Stimulated activated naive CD4-positive, alpha-beta T cell (primary cell): ENCODE data around the gene C20orf144.
A peak's percentile ranks its signal among the peaks of the same experiment; 100 is the strongest.

ENCODE experiments used
- DNase-seq, 6 experiments: peaks; one replicate each; lab custom pipeline; 2025; lab: John Stamatoyannopoulos, UW

C20orf144 gene

GRCh38 chr20:33650111-33650752, 11.9 kb upstream of the C20orf144 start:
- no peak for DNase-seq

DNA sequence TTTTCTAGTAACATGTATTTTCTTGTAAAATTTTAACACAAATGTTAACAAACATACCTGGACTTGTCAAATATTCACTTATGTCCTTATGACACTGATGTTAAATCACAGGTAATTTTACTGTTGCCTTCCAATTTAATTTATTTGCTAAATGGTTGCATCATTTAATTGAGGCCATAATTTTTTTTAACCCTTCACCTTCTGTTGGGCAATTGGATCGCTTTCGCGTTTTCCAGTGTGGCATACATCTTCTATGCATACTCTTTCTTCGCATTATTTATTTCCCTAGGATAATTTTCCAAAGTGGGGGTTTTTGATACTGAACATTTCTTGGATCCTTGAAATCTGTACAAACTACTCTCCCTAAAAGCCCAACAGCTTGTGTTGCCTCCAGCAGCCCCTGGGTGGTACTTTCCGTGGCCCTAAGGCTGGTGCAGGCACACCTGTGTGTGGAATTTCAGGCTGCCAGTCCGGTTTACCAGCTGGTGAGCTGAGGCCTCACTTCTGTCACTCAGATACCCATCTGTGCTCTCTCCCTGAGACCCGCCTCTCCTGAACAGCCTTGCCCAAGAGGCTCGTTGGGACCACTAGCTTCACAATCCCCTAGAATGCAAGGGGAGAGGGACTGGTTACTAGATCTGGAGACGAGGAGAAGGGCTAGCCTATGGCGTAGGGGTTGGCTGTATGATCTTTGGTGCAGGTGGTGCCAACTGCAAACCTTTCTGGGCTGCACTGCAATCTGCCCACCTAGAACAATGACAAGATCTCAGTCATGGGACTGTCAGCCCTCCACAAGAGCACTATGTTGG, 11.2 kb upstream of the C20orf144 start:
- no peak for DNase-seq

DNA sequence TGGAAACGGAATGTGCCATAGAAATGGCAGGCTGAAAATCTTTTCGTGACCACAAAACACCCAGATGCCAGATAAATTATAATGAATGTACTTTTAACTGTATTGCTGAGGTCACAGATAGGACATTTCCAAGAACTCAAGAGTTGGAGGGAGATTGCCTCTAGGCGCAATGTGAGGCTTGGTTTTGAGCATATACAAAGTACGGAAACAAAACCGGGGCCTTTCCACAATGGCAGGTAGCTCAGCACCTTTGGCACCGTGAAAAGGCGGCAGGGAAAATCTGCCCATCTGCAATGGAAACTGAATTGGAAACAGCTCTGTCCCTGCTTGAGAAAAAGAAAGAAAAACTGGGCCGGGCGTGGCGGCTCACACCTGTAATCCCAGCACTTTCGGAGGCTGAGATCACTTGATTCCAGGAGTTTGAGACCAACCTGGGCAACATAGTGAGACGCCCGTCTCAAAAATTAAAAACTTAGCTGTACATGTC, 10.5 kb upstream of the C20orf144 start:
- DNase-seq, result no peak

GRCh38 chr20:33653218-33653899, 8.8 kb upstream of the C20orf144 start:
- peak in 3 of 6 experiments; percentile 3 to 29 (median 17) for DNase-seq

GRCh38 chr20:33653900-33654596, 8.1 kb upstream of the C20orf144 start:
- no peak for DNase-seq

GRCh38 chr20:33654680-33655161, 7.4 kb upstream of the C20orf144 start:
- no peak for DNase-seq

- DNase-seq, result no peak
Measured at GRCh38 chr20:33655164-33655563, 7.0 kb upstream of the C20orf144 start.

GRCh38 chr20:33656010-33656782, 5.9 kb upstream of the C20orf144 start:
- DNase-seq, result no peak

DNA sequence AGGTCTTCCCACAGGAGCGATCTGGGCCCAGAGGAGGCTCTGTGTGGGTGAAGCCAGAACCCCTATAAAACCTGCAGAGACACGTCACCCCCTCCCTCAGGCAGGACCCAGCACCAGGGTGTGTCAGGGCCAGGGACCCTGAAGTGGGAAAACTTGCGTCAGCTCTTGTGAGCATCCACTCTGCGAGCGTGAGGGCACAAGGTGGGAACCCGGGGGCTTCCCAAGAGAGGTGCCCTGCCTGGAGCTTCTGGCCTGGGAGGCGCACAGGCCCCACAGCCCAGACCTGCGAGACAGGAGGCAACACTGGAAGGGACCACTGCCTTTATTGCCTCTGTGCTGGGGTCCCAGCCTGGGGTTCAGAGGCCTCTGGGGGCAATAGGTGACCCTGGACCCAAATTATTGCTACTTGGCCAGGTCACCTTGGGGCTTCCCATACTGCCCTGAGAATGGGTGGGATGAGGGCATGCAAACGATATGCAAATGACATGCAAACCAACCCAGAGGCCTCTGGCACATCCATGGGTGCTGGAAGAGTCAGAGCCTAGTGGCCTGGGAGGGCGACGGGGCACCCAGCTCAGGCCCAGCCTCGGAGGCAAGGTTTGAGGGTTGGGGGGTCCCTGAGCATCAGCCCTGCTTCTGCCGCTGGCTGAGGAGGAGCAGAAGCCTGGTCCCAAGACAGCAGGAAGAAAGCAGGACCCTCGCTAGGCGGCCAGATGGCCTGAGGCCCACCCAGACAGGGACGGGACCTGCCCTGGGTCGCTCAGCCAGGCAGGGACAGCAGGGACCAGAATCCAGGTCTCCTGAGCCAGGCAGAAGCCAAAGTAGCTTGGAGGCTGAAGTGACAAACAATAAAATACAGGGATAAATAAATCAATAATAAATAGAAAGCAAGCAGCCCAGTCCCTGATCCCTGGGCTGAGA, 5.1 kb upstream of the C20orf144 start:
- no peak for DNase-seq

GRCh38 chr20:33657704-33658095, 4.4 kb upstream of the C20orf144 start:
- no peak for DNase-seq

DNA sequence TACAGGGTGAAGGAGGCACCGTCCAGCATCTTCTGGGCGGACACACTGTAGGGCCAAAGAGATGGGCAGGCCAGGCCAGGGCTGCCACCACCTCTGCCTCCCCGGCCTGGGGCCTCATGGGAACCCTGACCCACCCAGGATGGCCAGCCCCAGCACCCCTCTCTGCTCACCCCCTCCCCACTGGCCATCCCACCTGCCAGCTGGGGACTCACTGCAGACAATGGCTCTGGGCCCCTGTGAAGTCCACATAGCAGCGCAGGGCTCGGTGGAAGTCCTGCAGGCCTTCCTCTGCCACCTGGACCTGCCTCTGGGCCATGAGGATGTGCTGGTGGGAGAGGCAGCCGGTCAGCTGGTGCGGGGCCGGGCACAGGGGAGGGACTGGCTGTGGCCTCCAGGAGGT, 3.6 kb upstream of the C20orf144 start:
- no peak for DNase-seq

- no peak for DNase-seq
Measured at GRCh38 chr20:33658929-33659328, 3.2 kb upstream of the C20orf144 start.

- no peak for DNase-seq
Measured at GRCh38 chr20:33659341-33660034, 2.6 kb upstream of the C20orf144 start.

GRCh38 chr20:33660035-33660684, 2.0 kb upstream of the C20orf144 start:
- no peak for DNase-seq

DNA sequence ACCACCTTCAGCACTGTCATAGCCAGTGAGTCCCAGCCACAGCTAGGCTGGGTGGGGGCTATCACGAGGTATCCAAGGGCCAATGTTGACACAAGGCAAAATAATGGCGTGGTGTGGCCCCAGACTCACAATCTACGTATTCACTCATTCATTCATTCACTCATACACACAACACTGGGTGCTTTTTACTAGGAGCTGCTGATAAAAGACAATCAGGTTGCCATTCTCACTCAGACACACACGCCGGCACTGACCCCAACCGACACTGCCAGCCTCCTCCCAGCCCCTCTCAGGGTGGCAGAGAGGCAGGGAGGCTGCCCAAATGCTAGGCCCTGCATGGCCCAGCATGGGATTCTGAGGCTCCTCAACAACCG, 1.5 kb upstream of the C20orf144 start:
- DNase-seq, result no peak

DNA sequence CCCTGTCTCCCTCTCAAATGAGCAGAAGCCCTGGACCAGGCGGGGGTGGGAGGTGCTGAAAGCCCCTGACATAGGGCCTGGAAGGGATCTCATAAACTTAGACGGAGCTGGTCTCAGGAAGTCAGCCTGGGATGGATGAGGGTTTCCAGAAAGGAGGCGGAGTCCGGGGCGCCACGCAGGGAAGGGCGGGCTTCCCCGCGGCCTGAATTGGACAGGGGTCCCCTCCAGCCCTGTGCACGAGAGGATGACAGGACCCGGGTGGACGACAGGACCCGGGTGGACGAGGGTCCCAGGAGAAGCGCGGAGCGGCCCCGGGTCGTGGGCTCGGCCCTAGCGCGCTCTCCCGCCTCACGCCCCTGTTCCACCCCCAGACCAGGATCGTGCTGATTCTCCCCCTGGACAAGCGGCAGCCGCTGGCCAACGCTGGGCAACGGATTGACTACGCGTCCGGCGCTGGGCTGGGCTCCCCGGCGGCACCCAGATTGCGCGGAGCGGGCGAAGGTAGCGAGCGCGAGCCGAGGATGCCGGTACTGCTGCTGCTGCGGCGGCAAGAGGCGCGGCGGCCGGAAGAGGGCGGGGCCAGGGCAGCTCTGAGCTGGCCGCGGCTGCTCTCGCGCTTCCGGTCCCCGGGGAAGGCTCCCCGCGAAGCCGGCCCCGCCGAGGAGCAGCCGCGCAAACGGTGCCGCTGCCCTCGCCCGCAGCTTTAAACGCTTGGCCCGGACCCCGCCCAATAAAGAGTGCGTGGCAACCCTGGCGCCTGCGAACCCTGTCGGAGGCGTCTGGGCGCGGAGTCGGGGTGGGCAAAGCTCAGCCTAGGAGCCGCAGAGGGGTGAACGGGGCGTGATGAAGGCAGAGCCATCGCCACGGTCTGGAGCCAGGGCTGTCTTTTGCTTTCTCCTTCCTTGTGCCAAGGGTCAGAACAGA, 1.3 kb downstream of the C20orf144 start:
- DNase-seq, result peak; percentile 63 to 81 (median 72)

GRCh38 chr20:33664085-33664761, 2.1 kb downstream of the C20orf144 start:
- peak in 1 of 6 experiments; percentile 28 for DNase-seq
